WERI-Rb-1 (cell line): ENCODE measurements around the gene LHPP.
A peak's percentile ranks its signal among the peaks of the same experiment; 100 is the strongest.

ENCODE experiments used
- DNase-seq: peaks from one replicate; pipeline ENCODE4 v3.0.0-alpha.2; 2020
- H3K27ac ChIP-seq: fragments of 250-450 bp; sonication (Bioruptor Pico); 2 replicates; pipeline ENCODE4 v1.5.1; 2020; ENCODE audit warnings: mild to moderate bottlenecking, moderate library complexity
- H3K27me3 ChIP-seq: fragments of 250-450 bp; sonication (Bioruptor Pico); 2 replicates; pipeline ENCODE4 v1.5.1; 2021; ENCODE audit warnings: mild to moderate bottlenecking, low read depth, moderate library complexity; ENCODE audit not compliant: insufficient read depth, severe bottlenecking
- H3K36me3 ChIP-seq: fragments of 250-450 bp; sonication (Bioruptor Pico); 2 replicates; pipeline ENCODE4 v1.5.1; 2020; ENCODE audit warnings: mild to moderate bottlenecking, moderate library complexity
- H3K4me3 ChIP-seq: 2 replicates; pipeline ENCODE4 v1.5.1; 2011; ENCODE audit warnings: low read depth, mild to moderate bottlenecking, control low read depth, low read length
- H3K9me3 ChIP-seq: fragments of 250-450 bp; sonication (Bioruptor Pico); 2 replicates; pipeline ENCODE4 v1.5.1; 2021; ENCODE audit warnings: mild to moderate bottlenecking, moderate library complexity; ENCODE audit not compliant: severe bottlenecking
- TF ChIP-seq, protein P1 (sequence below): IDR thresholded peaks from 2 replicates; pipeline ENCODE4 v1.5.1; 2011; ENCODE audit warnings: low read depth, mild to moderate bottlenecking, control low read depth, inconsistent platforms, low read length

The LHPP gene

DNA sequence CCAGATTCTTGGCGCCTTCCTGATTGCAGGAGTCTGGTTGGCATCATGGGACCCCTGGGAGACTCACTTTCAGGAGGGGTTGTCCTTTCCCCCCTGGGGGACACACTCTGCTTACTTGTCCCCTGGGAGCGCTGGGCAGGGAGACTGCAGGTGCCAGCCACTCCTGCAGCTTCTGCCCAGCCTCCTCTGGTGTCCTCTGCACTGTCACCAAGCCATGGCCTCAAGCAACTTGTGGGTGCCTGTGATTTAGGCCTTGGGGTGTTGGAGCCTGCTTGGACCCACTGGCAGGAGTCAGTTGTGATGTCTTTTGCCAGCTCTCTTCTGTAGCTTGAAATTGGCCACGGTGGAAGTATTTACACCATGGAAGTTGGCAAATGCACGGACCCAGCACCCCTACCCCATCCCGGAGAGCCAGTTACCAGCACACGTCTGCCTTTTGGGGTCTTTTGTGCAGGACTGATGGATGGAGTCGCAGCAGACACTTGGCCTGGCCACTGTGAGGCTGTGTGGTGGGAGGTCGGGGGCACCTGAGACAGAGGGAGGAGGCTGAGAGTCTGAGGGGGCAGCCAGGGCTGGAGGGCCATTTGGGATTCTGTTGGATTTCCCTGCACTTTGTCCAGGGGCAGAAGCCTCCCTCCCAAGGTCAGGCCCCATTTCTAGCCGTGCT, 104.7 kb downstream of the LHPP start:
- Histone ChIP-seq H3K4me3 (no peak overlapping the region), H3K36me3 (no peaks in the 10 kb centered on the region), H3K27ac (no peak overlapping the region), H3K9me3 (no peaks in the 10 kb centered on the region), H3K27me3 (no peaks in the 10 kb centered on the region)
- DNase-seq: no peak
- TF ChIP-seq, protein P1, sequence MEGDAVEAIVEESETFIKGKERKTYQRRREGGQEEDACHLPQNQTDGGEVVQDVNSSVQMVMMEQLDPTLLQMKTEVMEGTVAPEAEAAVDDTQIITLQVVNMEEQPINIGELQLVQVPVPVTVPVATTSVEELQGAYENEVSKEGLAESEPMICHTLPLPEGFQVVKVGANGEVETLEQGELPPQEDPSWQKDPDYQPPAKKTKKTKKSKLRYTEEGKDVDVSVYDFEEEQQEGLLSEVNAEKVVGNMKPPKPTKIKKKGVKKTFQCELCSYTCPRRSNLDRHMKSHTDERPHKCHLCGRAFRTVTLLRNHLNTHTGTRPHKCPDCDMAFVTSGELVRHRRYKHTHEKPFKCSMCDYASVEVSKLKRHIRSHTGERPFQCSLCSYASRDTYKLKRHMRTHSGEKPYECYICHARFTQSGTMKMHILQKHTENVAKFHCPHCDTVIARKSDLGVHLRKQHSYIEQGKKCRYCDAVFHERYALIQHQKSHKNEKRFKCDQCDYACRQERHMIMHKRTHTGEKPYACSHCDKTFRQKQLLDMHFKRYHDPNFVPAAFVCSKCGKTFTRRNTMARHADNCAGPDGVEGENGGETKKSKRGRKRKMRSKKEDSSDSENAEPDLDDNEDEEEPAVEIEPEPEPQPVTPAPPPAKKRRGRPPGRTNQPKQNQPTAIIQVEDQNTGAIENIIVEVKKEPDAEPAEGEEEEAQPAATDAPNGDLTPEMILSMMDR: no peak

DNA sequence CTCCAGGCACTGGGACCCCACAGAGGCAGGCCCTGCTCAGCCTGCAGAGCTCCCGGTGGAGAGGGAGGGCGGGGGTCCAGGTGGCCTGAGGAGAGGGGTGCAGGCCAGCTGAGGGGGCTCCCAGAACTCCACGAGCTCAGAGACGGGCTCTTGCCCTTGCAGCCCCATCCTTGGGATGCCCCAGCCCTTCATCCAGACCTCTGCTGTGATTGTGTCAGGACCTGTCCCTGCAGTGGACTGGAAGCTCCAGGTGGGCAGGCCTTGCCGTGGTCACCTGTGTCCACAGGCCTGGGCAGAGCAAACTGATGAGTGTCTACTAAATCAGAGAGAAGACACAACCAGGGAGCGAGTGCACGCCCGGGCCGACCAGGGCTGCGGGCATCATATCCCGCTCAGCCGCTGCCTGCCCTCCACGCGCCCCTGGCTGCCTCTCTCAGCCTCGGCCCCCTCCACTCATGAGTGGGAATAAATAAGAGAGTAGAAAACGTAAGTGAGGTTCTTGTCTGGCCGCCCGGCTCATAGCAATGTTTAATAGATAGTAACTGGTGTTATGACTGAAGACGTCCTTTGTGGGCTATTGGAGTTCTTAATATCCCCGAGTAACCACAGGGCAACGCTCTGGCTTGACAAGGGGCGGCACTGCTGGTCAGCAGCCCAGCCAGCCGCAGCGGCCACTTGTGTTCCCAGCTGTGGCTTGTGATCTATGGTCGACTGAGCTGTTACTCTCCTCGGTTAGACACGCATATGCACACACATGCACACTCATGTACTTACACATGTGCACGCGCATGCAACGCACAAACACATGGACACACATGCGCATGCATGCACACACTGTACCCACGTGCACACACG, 105.6 kb downstream of the LHPP start:
- Histone ChIP-seq H3K9me3 (no peaks in the 10 kb centered on the region), H3K36me3 (no peaks in the 10 kb centered on the region), H3K4me3 (no peak overlapping the region), H3K27me3 (no peaks in the 10 kb centered on the region), H3K27ac (no peak overlapping the region)
- no peak for DNase-seq
- TF ChIP-seq, protein P1: no peak

DNA sequence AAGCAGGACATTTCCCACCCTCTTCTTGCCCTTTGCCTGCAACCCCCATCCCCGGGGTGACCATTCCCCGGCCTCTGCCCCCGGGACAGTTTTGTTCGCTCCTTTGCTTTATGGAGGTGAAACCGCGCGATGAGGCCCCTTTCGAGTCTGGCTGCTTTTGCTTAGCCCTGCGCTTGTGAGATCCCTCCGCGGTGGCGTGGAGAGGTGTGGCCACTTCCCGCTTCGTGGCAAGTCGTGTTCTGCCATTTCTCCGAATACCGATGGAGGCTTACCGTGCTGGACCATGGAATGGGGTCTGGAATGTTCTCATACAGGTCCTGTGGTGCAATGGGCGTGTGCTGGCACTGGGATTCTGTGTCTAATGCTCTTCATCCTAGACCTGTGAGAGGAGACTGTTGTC, 106.7 kb downstream of the LHPP start:
- Histone ChIP-seq H3K27me3 (no peaks in the 10 kb centered on the region), H3K4me3 (no peak overlapping the region), H3K27ac (no peak overlapping the region), H3K36me3 (no peaks in the 10 kb centered on the region), H3K9me3 (no peaks in the 10 kb centered on the region)
- TF ChIP-seq, protein P1: no peak
- DNase-seq: no peak

DNA sequence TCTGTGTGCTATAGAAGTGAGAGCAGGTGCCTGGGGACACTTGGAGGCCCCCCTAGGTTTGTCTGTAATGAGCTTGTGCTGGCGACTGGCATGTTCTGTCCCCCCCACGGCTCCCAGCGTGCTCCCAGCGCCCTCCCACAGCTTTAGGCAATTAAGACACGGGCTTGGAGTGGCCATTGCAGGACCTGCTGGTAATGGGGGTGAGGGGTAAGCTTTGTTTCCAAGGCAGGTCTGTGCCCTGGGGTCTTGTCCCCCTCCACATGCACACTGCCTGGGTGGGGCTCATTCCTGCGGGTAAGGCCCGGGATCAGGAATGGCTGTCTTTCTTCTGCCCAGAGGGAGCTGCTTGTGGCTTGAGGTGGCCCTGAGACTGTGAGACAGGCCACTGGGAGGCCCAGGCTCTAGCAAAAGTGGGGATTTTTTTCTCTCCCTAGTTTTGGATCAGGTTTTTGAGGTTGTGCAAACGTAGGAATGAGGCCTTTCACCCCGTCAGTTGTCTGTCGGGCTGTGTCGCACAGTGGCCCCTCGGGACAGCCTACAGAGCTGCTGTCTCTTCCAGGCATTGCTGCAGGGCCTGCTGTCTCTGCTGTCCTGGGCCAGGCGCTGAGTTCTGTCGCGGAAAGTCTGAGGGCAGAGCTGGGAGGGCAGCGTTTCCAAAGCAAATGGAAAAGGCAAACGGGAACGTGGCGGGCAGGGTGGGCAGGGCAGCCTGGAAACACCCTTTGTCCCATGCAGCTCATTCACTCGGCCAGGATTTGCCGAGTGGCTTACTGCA, 107.4 kb downstream of the LHPP start:
- Histone ChIP-seq H3K36me3 (no peaks in the 10 kb centered on the region), H3K9me3 (no peaks in the 10 kb centered on the region), H3K4me3 (no peak overlapping the region), H3K27me3 (no peaks in the 10 kb centered on the region), H3K27ac (no peak overlapping the region)
- no peak for DNase-seq
- TF ChIP-seq, protein P1: no peak

DNA sequence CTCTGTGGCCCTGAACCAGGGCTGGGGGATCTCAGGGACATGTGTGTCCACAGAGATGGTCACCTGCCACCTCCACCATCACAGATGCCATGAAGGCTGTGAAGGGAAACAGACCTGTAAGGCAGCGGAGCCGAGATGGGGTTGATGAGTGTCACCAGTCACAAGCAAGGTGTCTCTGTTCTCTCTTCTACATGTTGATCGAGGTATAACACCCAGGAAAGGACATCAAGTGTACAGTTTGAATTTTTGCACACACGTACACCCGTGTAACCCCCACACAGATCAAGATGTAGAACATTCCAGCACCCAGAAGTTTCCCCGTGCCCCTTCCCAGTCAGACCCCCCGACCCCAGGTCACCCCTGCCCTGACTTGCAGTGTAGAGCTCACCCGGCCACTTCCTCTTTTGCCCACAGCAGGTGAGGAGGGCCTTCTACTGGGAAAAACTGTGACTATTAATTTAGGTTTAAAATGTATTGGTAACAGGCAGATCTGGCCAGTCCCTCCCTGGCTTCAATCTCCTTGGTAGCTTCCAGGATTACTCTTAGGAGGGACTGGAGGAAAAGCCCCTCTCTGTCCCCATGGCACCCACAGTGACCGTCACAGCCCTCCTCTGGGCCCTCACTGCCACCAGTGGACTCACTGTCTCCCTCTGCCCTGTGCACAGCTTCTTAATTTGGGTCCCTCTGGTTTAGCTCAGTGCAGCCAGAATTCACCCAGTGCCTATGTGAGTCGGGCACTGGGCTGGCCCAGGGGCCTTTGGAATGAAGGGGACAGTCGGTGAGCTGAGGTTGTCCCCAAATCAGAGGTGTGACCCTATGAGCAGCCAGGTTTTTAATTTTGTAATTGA, 108.2 kb downstream of the LHPP start:
- no peak overlapping the region for H3K27ac ChIP-seq
- H3K4me3 ChIP-seq: no peak overlapping the region
- no peaks in the 10 kb centered on the region for H3K27me3 ChIP-seq
- no peaks in the 10 kb centered on the region for H3K36me3 ChIP-seq
- DNase-seq: peak; percentile 2
- TF ChIP-seq, protein P1: no peak
- no peaks in the 10 kb centered on the region for H3K9me3 ChIP-seq
